NCI-H2196 treated with DMSO at 0.1 percent for 48 hours (cell line): ENCODE measurements around the gene IMPA2.

Source experiments
- DNase-seq: peaks from one replicate; lab custom pipeline; 2025; ENCODE audit not compliant: unreplicated experiment; lab: John Stamatoyannopoulos, UW

The IMPA2 gene

DNA sequence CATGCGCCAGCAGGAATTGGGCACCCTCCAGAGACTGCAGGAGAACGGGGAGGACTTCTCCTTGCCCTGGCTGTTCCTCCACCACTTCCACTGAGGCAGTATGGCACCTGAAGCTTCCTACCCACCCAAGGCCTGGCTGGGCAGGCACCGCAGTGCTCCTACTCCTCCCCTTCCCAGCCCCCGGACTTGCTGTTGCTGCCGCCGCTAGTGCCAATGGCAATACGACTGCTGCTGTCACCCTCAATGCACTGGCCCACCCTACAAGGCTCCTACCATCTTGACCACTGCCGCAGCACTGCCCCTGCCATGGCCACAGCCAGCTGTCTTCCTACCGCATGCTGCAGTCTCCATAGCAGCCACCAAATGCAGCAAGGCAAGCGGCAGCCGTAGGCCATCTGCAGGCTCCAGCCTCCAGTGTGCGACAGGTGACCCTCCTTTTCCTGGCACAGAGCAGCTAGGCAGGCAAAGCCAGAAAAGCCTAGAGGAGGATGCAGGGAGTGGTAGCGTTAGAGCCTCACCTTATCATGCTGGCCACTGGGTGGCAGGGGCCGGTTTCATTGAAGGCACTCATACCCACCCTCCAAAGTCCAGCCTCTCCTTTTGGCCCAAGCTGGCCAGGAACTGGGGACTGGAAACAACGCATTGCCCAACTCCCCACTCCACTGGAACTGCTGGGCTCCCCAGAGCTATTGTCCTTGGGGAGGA lies 64.9 kb downstream of the IMPA2 start:
- DNase-seq: no peak

DNA sequence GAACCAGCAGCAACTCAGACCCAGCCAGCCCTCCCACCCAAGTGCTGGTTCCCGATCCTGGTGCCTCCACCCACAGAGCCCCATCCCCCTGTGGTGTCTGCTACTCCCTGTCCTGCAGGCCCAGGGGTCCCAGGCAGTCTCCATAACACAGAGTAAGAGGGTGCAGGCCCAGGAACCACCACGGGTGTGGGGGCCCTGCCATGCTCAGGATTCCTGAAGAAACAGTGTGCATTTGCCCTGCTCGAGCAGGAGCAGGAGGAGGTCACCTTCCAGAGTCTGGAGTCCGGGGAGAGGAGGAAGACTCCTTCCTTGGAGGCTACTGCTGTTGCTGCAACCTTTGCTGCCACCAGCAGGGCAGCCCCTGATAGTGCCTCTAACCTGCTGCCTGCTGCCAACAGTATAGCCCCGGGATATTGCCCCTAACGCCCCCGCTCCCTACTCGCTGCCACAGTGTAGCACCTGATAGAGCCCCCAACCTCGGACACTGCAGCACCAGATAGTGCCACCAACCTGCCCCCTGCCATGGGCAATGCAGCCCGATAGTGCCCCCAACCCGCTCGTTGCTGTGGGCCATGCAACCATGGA lies 65.5 kb downstream of the IMPA2 start:
- no peak for DNase-seq

DNA sequence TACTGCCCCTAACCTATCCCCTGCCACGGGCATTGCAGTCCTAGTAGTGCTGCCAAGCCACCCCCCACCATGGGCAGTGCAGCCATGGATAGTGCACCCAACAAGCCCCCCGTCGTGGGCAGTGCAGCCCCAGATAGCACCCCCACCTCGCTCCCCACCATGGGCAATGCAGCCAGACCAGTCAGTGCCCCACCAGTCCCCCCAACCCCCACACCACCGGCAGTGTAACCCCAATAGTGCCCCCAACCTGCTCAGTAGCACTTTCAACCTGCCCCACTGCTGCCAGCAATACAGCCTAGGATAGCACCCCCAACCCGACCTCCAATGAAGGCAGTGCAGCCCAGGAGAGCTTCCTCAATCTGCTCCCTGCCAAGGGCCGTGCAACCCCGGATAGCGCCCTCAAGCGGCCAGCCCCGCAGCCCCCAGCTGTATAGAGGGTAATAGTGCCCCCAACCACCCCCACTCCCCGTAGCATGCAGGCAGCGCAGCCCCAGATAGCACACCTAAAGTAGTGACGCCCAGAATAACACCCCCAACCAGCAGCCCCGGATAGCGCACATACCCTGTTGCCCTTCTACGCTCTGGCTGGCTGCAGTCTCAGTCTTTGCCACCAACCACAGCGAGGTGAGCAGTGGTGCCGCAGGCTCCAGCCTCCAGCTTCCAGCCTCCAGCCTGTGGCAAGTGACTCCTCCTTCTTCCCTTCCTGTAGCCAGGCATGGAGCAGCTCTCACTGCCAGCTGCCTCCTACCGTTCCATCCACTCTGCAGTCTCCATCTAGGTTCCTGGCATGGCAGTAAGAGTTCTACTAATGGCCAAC lies 66.9 kb downstream of the IMPA2 start:
- DNase-seq: no peak

- no peak for DNase-seq
These were observed 67.5 kb downstream of the IMPA2 start for GRCh38 chr18:12048827-12049175.

GRCh38 chr18:12049978-12050811 lies 68.9 kb downstream of the IMPA2 start:
- no peak for DNase-seq

- no peak for DNase-seq
These were observed 71.6 kb downstream of the IMPA2 start for GRCh38 chr18:12052866-12053265.

DNA sequence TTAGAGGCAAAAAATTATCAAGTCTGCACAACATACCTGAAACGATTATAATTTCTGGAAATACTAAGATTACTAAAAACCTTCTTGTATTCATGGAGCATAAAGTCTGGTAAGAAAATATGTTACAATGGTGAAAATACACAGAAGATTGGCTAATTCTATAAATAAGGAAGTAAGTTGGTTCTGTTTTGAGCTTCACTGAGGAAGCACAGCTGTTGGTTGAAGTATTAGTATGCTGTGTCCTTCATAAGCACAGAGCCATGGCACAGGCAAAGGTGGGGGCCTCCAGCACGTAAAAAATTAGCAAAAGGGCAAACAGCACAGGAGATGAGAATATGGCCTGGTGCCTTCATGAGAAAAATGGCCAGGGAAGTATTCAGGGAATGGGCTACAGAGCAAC lies 72.0 kb downstream of the IMPA2 start:
- no peak for DNase-seq

DNA sequence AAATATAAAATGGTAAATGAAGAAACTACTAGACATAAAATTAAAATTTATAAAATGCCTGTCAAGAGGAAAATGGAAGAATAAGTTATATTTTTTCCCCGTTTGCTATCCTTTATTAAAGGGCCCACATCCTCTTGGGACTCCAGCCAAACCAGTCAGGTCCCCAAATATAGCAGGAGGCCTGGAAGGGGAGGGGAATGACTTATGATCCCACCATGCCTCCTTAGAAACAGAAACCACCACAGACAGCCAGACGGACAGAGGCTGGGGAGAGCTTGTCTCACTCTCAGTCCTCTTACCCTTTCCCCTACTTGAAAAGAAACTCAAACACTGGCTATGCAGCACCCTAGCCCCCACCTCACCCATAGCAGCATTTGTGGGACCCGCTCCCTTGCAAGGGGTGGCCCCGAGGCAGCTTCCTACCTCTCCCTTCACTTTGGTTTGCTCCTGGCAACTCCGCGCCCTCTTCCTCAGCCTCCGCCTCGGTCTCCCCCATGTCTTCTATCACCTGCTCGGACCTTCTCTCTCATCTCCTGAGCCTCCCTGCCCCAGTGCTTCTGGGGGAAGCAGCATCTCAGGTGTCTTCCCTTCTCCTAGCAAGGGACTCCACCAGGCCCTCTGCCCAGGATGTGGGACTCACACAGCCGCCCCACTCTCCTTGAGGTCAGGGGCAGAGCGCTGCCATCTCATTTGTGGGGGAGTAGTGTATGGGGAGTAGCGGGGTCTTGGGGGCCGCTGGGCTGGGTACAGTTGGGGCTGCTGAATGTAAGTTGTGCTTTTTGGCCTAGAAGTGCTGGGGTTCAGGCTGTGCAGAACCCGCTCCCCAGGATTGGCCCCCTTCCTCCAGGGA lies 75.0 kb downstream of the IMPA2 start:
- DNase-seq: no peak

DNA sequence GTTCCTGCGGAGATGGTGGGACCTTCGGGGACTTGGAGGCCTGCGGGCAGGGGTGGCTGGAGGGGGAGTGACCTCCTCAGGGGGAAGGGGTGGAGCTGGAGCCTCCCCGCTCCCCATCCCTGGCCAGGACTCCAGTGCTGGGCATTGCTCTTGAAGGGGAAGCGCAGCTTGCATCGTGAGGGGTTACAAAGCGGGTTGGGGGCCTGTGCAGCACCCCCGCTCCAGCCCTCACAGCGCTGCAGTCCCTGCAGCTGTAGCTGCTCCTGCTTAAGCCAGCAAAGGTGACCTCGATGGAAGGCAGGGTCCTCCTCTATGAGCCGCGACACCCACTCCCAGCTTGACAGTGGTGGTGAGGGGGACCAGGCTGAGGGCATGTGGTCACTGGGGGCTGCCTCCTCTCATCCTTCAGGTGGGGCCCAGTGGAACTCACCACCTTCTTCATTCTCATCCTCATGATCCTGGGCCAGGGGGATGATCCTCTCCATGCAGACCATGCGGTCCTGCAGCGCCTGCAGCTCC lies 75.6 kb downstream of the IMPA2 start:
- DNase-seq: no peak

GRCh38 chr18:12057419-12058039 lies 76.2 kb downstream of the IMPA2 start:
- DNase-seq: no peak

DNA sequence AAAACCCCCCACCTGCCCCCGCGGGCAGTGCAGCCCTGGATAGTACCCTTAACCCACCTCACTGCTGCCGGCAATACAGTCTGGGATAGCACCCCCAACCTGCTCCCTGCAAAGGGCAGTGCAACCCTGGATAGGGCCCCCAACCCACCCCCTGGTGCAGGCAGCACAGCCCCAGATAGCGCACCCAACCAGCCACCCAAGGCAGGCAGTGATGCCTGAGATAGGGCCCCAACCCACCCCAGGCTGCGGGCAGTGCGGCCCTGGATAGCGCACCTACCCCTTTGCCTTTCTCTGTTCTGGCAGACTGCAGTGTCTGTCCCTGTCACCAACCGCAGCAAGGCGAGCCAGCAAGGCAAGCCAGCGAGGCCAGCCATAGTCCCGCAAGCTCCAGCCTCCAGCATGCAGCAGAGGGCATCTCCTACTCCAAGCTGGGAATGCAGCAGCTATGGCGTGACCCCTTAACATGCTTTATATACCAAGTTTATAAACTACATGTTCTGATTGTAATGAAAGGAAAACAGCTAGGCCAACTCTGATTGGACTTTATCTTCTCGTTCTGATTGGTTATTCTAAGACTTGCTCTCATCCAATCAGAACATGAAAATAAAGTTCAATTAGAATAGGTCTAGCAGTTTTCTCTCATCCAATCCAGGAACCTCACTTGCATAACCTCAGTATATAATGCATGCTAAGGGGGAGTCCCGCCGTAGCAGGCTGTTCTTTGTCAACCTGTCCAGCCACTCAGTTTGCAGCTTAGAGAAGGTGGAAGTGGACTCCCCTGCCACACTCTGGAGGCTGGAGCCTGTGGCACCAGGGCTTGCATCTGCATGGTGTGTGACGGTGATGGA lies 78.3 kb downstream of the IMPA2 start:
- peak; percentile 31 for DNase-seq

- no peak for DNase-seq
These were observed 79.0 kb downstream of the IMPA2 start for GRCh38 chr18:12060182-12060870.

GRCh38 chr18:12061685-12062084 lies 80.4 kb downstream of the IMPA2 start:
- no peak for DNase-seq

DNA sequence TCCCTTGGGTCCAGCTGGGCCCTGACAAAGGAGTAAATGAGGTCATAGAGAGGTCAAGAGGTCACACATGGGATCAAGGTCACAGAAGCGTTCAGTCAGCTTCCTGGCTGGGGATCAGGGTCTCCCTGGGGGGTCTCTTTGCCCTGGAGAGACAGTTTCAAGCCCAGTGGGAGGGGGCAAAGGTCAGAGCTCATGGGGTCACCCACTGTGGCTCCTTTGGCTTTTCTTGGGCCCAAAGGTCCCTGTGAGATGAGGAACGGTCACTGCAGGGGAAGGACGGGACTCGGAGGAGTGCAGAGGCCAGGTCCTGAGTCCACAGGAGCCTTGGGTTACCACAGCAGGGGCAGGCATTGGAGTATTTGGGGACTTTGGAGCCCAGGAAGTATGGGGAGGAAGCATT lies 81.7 kb downstream of the IMPA2 start:
- DNase-seq: no peak

DNA sequence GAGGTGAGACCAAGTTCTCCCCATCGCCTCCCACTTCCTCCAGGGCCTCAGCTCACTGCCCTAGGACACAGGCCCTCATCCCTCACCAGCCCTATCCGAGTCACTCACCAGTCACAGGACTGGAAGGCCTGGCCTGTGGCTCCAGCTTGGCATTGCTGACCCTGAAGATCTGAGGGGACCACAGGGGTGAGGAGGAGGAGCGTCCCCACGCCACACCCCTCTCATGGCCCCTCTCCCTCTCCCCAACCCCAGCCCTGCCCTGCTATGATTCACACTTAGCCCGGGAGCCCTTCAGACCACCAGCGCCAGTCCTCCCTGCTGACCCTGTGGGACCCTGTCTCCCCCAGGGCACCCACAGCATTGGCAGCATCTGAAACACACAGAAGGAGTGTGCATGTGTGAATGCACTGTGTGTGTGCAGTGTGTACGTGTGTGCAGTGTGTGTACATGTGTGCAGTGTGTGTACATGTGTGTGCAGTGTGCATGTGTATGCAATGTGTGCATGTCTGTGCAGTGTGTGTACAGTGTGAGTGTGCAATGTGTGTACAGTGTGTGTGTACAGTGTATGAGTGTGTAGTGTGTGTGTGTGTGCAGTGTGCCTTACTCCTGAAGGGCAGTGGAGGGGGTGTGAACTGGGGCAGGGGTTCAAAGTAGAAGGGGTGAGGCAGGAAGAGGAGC lies 82.9 kb downstream of the IMPA2 start:
- DNase-seq: no peak

DNA sequence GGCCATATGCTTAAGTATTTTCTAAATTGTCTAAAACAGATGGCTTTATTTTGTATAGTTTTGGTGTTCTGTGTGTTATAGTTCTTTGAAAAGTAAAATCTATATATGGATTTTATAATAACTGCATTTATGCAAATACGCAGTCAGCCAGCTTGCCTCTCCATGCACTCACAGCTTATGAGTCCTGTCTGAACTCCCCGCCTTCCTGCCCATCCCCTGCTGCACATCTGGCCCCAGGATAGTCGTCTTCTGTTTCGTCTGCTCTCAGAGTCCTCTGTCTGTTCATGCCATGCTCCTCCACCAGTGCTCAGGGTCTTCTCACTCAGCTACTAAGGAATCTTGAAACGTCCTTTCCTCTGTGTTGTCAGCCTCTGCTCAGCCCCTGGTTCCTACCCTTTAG lies 84.1 kb downstream of the IMPA2 start:
- DNase-seq: no peak

DNA sequence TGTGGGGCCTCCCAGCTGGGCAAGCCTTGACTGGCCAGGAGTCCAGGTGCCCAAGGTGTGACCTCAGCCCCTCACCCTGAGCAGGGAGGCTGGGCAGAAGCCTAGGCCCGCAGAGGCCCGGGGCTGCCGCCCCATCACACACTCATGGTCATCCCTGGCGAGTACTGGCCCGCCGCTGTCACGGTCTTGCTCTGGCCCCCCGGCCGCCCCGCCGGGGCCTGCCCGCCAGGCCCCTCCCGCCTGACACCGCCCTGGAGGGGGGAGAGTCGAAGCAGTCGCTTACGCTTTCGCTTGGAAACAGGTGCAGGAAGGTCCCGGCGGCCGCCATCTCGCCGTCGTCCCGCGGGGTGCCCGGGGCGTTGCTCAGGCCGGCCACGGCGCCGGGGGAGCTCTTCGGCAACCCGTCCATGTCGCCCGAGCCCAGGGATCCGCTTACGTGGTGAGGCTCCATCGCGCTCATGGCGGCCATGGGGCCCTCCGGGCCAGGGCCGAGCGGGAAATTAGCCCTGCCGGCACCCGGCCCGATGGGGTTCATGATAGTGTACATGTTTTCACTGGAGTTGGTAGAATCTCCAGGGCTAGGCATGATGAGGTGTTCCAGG lies 85.7 kb downstream of the IMPA2 start:
- no peak for DNase-seq
